ENCODE results near the gene ZBTB47.

Gene ZBTB47

GRCh38 chr3:42700366-42701288 lies 47.1 kb downstream of the ZBTB47 start:
- TF ChIP-seq CTCF (IDR thresholded peaks at IDR 0.05): no peak

DNA sequence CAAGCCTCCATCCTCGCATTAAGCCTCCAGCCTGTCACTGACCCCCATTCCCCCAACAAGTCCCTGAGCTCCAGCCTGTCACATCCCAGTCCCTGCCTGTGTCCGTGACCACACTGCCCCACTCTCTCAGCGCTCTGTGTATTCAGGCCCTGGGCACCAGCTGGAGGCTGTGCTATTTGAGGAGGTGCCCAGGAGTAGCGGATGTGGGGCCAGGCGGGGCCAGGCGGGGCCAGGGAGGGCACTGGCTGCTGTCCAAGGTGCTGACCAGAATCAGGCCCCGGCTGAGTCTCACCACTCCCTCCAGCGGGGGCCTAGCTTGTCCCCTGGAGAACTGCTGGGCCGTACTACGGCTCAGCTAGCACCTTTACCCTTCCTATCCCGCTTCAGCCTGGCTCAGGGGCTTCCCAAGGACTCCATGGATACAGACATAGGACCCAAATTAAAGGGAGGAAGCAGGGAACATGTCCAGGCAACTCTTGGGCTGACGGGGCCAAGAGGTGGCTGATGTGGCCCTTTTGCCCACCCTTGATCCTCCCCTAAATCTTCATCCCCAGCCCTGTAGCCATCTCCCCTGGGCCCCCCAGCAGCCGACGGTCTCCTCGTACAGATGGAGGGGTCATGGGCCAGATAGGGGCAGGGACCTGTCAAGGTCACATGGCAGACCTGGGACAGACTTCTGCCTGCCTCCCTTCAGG lies 48.0 kb downstream of the ZBTB47 start:
- TF ChIP-seq CTCF (IDR thresholded peaks at IDR 0.05): no peak

DNA sequence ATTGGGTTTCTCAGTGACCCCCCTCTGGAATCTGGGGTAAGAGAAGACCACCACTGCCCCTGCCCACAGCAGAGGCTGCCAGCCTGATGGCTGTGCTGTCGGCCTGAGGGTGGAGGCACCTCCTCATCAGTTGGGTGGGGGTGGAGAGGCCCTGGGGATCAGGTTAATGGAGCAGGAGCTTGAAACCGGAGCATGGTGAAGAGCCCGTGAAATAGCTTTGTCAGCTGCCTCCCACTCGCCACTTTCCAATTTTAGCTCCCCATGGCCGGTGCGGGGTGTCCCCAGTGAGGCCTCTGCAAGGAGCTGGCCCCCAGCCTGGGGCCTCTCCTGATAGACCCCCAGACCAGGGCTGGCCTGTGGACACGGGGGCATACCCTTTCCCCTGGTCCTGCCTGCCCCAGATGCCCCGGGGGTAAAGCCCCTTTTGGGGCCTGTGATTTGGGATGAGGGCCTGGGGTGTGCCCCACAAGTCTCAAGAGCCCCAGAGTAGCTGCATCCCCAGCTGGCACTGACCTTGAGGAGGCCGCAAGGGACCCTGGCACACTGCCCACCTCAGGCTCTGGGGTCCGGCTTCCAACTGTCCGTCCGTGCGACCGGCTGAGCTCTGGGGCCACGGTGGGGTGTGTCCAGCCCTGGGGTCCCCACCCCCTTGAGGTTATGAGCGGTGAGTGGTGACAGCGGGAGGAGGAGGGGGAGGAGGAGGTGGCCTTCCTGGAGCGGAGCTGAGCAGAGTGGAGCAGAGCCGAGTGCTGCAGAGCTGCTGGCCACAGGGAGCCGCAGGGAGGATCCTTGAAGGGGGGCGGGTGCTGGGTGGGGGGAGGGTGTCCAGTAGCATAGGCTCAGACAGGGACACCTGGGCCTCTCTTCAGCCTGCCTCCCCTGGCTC lies 48.8 kb downstream of the ZBTB47 start, which contains the start of gene HHATL:
Gene HHATL (minus strand): TSS at position 733 of the 886 bp plus-strand sequence. CDS start 1,972 bp downstream, outside the sequence.
- no peak for TF ChIP-seq CTCF (IDR thresholded peaks at IDR 0.05)

DNA sequence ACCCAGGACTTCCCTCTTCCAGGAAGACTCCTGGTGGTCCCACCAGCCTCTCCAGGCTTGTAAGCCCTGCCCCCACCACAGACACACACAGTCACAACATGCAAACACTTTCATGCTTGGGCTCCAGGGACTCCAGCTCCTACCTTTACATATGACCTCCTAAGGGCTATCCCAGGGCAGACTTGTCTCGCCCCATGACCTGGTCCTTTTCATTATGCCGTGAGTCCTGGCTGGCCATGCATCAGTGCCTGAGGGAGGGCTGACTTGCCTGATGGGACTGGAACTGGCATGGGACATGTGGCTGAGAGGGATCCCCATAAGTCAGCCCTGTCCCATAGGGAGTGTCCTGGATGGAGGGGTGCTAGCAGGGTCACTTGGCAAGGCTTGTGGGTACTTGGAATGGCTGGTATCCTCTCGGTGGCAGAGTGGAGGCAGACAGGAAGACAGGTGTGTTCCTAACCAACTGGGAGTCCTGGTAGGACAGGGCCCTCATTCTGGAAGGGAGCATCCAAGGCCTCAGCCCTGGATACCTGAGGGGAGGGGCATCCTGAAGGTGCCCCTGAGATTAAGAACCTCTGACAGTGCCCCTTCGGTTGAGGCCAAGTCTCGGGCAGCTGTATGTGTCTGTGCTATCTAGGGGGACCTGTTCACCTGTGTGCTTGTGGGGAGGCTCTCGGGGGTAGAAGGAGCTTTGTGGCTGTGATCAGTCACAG lies 49.6 kb downstream of the ZBTB47 start:
- no peak for TF ChIP-seq CTCF (IDR thresholded peaks at IDR 0.05)

- TF ChIP-seq CTCF (IDR thresholded peaks at IDR 0.05): no peak
Measured at GRCh38 chr3:42703695-42704025, 50.2 kb downstream of the ZBTB47 start.

DNA sequence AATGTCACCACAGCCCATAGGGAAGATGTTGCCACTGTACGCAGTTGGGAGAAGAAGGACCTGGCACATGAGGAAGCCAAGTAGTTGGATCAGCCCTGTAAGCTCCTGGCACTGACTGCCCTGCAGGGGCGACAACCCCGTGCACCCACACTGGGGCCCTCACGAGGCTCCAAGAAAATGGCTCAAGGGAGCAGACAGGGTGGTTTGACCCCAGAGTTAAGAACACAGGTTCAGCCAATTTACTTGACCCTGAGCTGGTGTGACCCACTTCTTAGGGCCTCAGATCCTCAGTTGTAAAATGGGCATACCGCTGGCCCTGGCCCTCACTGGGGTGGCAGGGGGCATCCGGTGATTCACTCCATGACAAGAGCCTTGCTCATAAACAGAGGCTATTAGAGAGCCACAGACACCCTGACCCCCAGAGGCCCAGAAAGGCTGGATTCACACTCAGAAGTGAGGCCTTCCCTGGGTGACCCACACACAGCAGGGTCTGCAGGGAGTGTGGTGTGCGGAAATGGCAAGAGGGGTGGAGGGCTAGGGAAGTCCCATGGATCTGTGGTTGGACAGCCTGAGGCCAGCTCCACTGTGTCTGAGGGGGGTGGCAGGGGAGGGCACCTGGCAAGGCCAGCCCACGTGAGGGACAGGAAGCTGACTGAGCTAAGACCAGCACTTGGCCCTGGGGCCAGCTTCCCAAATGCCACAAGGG lies 50.8 kb downstream of the ZBTB47 start:
- no peak for TF ChIP-seq CTCF (IDR thresholded peaks at IDR 0.05)
